Measurements from ENCODE around the gene DACT3.

GRCh38 chr19:46640656-46641055, 20.3 kb downstream of the DACT3 start:
- TF ChIP-seq, protein P1, sequence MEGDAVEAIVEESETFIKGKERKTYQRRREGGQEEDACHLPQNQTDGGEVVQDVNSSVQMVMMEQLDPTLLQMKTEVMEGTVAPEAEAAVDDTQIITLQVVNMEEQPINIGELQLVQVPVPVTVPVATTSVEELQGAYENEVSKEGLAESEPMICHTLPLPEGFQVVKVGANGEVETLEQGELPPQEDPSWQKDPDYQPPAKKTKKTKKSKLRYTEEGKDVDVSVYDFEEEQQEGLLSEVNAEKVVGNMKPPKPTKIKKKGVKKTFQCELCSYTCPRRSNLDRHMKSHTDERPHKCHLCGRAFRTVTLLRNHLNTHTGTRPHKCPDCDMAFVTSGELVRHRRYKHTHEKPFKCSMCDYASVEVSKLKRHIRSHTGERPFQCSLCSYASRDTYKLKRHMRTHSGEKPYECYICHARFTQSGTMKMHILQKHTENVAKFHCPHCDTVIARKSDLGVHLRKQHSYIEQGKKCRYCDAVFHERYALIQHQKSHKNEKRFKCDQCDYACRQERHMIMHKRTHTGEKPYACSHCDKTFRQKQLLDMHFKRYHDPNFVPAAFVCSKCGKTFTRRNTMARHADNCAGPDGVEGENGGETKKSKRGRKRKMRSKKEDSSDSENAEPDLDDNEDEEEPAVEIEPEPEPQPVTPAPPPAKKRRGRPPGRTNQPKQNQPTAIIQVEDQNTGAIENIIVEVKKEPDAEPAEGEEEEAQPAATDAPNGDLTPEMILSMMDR (IDR thresholded peaks at IDR 0.05), result no peak
- TF ChIP-seq EZH2 (IDR thresholded peaks at IDR 0.05), result no peak

Data from neural progenitor cell (in vitro differentiated cells).